IMR-90 (cell line): ENCODE results near the gene KRT8. TPM values are rescaled to one million over a fixed set of nuclear protein-coding genes. Genes with fewer than 3 reads are reported as not detected.
A peak's percentile ranks its signal among the peaks of the same experiment; 100 is the strongest.

Experiments
- ATAC-seq: fragments of 200-7000 bp; cut with Tn5 transposase; 2 replicates; pipeline ENCODE4 v1.9.1; 2020; ENCODE audit warnings: low read depth, mild to moderate bottlenecking, moderate library complexity
- BruUV-seq: library from RNA; stranded (reverse); fragments of 400-500 nt; replicated peaks from 2 replicates; lab custom pipeline; 2021; lab: Mats Ljungman, UMichigan
- CTCF ChIA-PET: fragments of 300-600 bp; formaldehyde crosslinking; extraction: SDS; loops from one replicate; lab custom pipeline; 2021; ENCODE audit warnings: antibody characterized with exemption; lab: Yijun Ruan, JAX
- POLR2A ChIA-PET: fragments of 300-600 bp; sonication (Branson Sonifier 250); formaldehyde crosslinking; loops from one replicate; lab custom pipeline; 2022; ENCODE audit warnings: antibody characterized with exemption; ENCODE audit not compliant: unreplicated experiment; lab: Charles Lee
- DNase-seq: peaks from one replicate; pipeline ENCODE4 v3.0.0; 2013
- H2AFZ ChIP-seq: replicated peaks from 2 replicates; pipeline ENCODE3; 2013; ENCODE audit warnings: low read length, mild to moderate bottlenecking; ENCODE audit not compliant: poor library complexity
- H2AK5ac ChIP-seq: 2 replicates; pipeline ENCODE4 v1.6.1; 2013; ENCODE audit warnings: low read depth, low read length, inconsistent platforms
- H2AK9ac ChIP-seq: replicated peaks from 2 replicates; pipeline ENCODE3; 2013; ENCODE audit warnings: mild to moderate bottlenecking, low read depth, low read length, moderate library complexity; ENCODE audit not compliant: poor library complexity
- H2BK120ac ChIP-seq: 2 replicates; pipeline ENCODE4 v1.6.1; 2013; ENCODE audit warnings: low read depth, low read length, inconsistent platforms
- H2BK15ac ChIP-seq: 3 replicates; pipeline ENCODE4 v1.6.1; 2013; ENCODE audit warnings: low read depth, low read length, inconsistent platforms
- H2BK20ac ChIP-seq: 2 replicates; pipeline ENCODE4 v1.6.1; 2013; ENCODE audit warnings: low read depth, mild to moderate bottlenecking, inconsistent platforms, low read length, moderate library complexity
- H2BK5ac ChIP-seq: 2 replicates; pipeline ENCODE4 v1.6.1; 2013; ENCODE audit warnings: mild to moderate bottlenecking, low read depth, low read length, inconsistent platforms; ENCODE audit not compliant: poor library complexity, severe bottlenecking
- H3K14ac ChIP-seq: replicated peaks from 2 replicates; pipeline ENCODE4 v1.6.1; 2013; ENCODE audit warnings: low read depth, low read length, inconsistent platforms
- H3K18ac ChIP-seq: 2 replicates; pipeline ENCODE4 v1.6.1; 2013; ENCODE audit warnings: low read depth, low read length, control low read depth
- H3K23ac ChIP-seq: 2 replicates; pipeline ENCODE4 v1.6.1; 2013; ENCODE audit warnings: low read depth, low read length, inconsistent platforms
- H3K27ac ChIP-seq: 2 replicates; pipeline ENCODE4 v1.5.1; 2013; ENCODE audit warnings: mild to moderate bottlenecking, control low read depth, low read length; ENCODE audit not compliant: insufficient read depth
- H3K27me3 ChIP-seq: 2 replicates; pipeline ENCODE4 v1.6.1; 2013; ENCODE audit warnings: low read length; ENCODE audit not compliant: control insufficient read depth, insufficient read depth
- H3K36me3 ChIP-seq: 2 replicates; pipeline ENCODE4 v1.6.1; 2013; ENCODE audit warnings: low read length, mixed read lengths; ENCODE audit not compliant: control insufficient read depth, insufficient read depth
- H3K4ac ChIP-seq: 2 replicates; pipeline ENCODE4 v1.6.1; 2013; ENCODE audit warnings: low read depth, low read length, inconsistent platforms
- H3K4me1 ChIP-seq: 2 replicates; pipeline ENCODE4 v1.6.1; 2013; ENCODE audit warnings: low read length, mixed read lengths; ENCODE audit not compliant: control insufficient read depth, insufficient read depth
- H3K4me2 ChIP-seq: 2 replicates; pipeline ENCODE4 v1.6.1; 2013; ENCODE audit warnings: low read depth, mild to moderate bottlenecking, control low read depth, low read length, moderate library complexity
- H3K4me3 ChIP-seq: 2 replicates; pipeline ENCODE4 v1.5.1; 2013; ENCODE audit warnings: low read depth, mild to moderate bottlenecking, control low read depth, low read length, moderate library complexity; ENCODE audit not compliant: insufficient read depth
- H3K56ac ChIP-seq: 2 replicates; pipeline ENCODE4 v1.6.1; 2013; ENCODE audit warnings: low read length, inconsistent platforms; ENCODE audit not compliant: insufficient read depth; ENCODE audit errors: extremely low read depth
- H3K79me1 ChIP-seq, 2 experiments: 2 replicates each; pipeline ENCODE4 v1.6.1; 2013; ENCODE audit warnings: low read length in 2 of 2, inconsistent platforms in 1 of 2, low read depth in 1 of 2
- H3K9ac ChIP-seq: 2 replicates; pipeline ENCODE4 v1.6.1; 2013; ENCODE audit warnings: low read depth, low read length, control low read depth
- H3K9me1 ChIP-seq: 2 replicates; pipeline ENCODE4 v1.6.1; 2013; ENCODE audit warnings: low read length, inconsistent platforms; ENCODE audit not compliant: insufficient read depth
- H3K9me3 ChIP-seq: 2 replicates; pipeline ENCODE4 v1.6.1; 2013; ENCODE audit warnings: low read length; ENCODE audit not compliant: control insufficient read depth, insufficient read depth
- H4K20me1 ChIP-seq: 2 replicates; pipeline ENCODE4 v1.6.1; 2013; ENCODE audit warnings: low read length, inconsistent platforms; ENCODE audit not compliant: insufficient read depth
- H4K5ac ChIP-seq: 2 replicates; pipeline ENCODE4 v1.6.1; 2013; ENCODE audit warnings: mild to moderate bottlenecking, low read depth, low read length, control low read depth
- H4K8ac ChIP-seq, 2 experiments: 2 replicates each; pipeline ENCODE4 v1.6.1; 2013; ENCODE audit warnings: low read depth in 2 of 2, low read length in 2 of 2, control low read depth in 1 of 2, inconsistent platforms in 1 of 2
- H4K91ac ChIP-seq: 2 replicates; pipeline ENCODE4 v1.6.1; 2013; ENCODE audit warnings: low read depth, low read length, inconsistent platforms; ENCODE audit not compliant: insufficient read depth
- BHLHE40 ChIP-seq: fragments of 150-350 bp; IDR thresholded peaks from 2 replicates; pipeline ENCODE4 v1.6.1; 2016; ENCODE audit warnings: mild to moderate bottlenecking, low read depth, low read length
- CEBPB ChIP-seq: IDR thresholded peaks from 2 replicates; pipeline ENCODE4 v1.6.1; 2012; ENCODE audit warnings: low read depth, low read length, improper control_type of control experiment
- CHD1 ChIP-seq: IDR thresholded peaks from 2 replicates; pipeline ENCODE4 v1.6.1; 2012; ENCODE audit warnings: low read depth, low read length, improper control_type of control experiment
- FOS ChIP-seq: fragments of 150-350 bp; IDR thresholded peaks from 2 replicates; pipeline ENCODE4 v1.6.1; 2016; ENCODE audit warnings: low read depth, low read length
- MAFK ChIP-seq: IDR thresholded peaks from 2 replicates; pipeline ENCODE4 v1.6.1; 2012; ENCODE audit warnings: low read depth, low read length, improper control_type of control experiment
- MAZ ChIP-seq: IDR thresholded peaks from 2 replicates; pipeline ENCODE4 v1.6.1; 2012; ENCODE audit warnings: low read depth, mild to moderate bottlenecking, low read length, improper control_type of control experiment, moderate library complexity, borderline replicate concordance
- MXI1 ChIP-seq: IDR thresholded peaks from 2 replicates; pipeline ENCODE4 v1.6.1; 2012; ENCODE audit warnings: low read depth, mild to moderate bottlenecking, low read length, moderate library complexity, borderline replicate concordance
- NFE2L2 ChIP-seq: fragments of 150-350 bp; IDR thresholded peaks from 2 replicates; pipeline ENCODE4 v1.6.1; 2016; ENCODE audit warnings: low read depth, mild to moderate bottlenecking, low read length
- POLR2A ChIP-seq: IDR thresholded peaks from 2 replicates; pipeline ENCODE4 v1.6.1; 2012; ENCODE audit warnings: mild to moderate bottlenecking, low read depth, low read length
- RCOR1 ChIP-seq: IDR thresholded peaks from 2 replicates; pipeline ENCODE4 v1.6.1; 2012; ENCODE audit warnings: mild to moderate bottlenecking, low read length, improper control_type of control experiment; ENCODE audit not compliant: insufficient replicate concordance
- RFX5 ChIP-seq: IDR thresholded peaks from 2 replicates; pipeline ENCODE4 v1.8.0; 2012; ENCODE audit warnings: low read depth, mild to moderate bottlenecking, low read length, moderate library complexity
- SMC3 ChIP-seq: fragments of 150-350 bp; IDR thresholded peaks from 2 replicates; pipeline ENCODE4 v1.6.1; 2016; ENCODE audit warnings: low read depth, mild to moderate bottlenecking, antibody characterized with exemption, low read length, moderate library complexity
- USF2 ChIP-seq: fragments of 150-350 bp; IDR thresholded peaks from 2 replicates; pipeline ENCODE4 v1.6.1; 2017; ENCODE audit warnings: mild to moderate bottlenecking, antibody characterized with exemption, low read length, low read depth
- WGBS, 2 experiments: methylation state at CpG; one replicate each; pipeline versions ENCODE4 v1.1.5 to v1.1.7; 2013; ENCODE audit warnings: missing lambda C conversion rate in 2 of 2; ENCODE audit not compliant: insufficient read length in 1 of 2; ENCODE audit errors: extremely low coverage in 2 of 2; 5-methylcytosine and 5-hydroxymethylcytosine counted together
- dilution Hi-C: fragments of 300-500 bp; cut with HindIII; formaldehyde crosslinking; loops from one replicate; pipeline ENCODE4 v1.14.3; 2018; ENCODE audit warnings: low sequenced_read_pairs; ENCODE audit not compliant: unreplicated experiment
- in situ Hi-C: fragments of 300-500 bp; cut with MboI; formaldehyde crosslinking; loops from 3 replicates; pipeline ENCODE4 v1.14.3; 2019; ENCODE audit warnings: low sequenced_read_pairs, inconsistent platforms, mixed read lengths
- intact Hi-C: fragments of 100-400 bp; cut with micrococcal nuclease; formaldehyde crosslinking; loops from 2 replicates; pipeline ENCODE4 v1.10.0; 2022
- polyA plus RNA-seq, 3 experiments: library from polyadenylated mRNA; depleted of rRNA; stranded (reverse); fragments of >200 nt; gene quantifications; 2 replicates each; pipeline ENCODE4 v1.2.3, GENCODE V29; 2012; ENCODE audit warnings: low replicate concordance in 1 of 3
- total RNA-seq: library from RNA; depleted of rRNA; stranded (reverse); fragments of >200 nt; gene quantifications from 2 replicates; pipeline ENCODE4 v1.2.3, GENCODE V29; 2012
- TF ChIP-seq, protein P1 (sequence below): conservative IDR thresholded peaks from 2 replicates; pipeline ENCODE4 v1.5.1; 2012; ENCODE audit warnings: mild to moderate bottlenecking, low read depth, low read length, improper control_type of control experiment

The KRT8 gene
- total and polyA plus RNA-seq, 2 of the 4 experiments (the other 2 are of a cell fraction): 10.9 to 39.3 TPM

DNA sequence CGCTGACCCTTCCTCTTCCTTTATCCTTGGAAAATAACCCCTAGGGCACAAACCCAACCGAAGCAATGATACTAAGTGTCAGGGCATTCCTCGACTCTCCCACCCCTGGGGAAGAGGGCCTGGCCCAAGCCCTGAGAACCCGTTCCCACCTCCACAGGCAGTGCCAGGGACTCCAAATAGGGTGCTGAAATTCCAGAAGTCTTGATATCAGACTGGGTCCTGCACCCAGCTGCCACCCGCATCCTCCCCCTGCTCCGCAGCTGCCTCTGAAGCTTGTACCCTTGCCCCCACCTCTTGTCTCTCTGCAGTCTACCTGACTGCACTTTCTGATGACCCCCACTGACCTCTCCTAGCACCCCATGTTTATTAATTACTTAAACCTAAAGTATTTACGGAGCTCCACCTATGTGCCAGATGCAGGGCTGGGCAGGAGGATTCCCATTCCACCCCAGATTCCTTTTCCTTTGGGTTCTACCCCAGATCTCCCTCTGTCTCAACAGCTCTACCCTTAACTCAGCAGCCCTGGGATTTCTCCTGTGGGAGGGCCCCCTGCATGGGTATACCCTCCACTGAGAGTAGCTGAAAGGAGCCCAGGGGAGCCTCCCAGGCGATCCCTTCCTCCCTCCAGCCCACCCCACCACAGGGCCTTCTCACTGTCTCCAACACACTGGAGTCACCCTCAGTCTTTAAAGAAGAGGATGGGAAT is 40.0 kb upstream of the KRT8 start:
- no peak overlapping the region for H2AFZ ChIP-seq
- H4K5ac ChIP-seq: peak overlapping the region; percentile 75
- peaks cover 20% of the 10 kb centered on the region for H3K4me1 ChIP-seq
- intact Hi-C loops (no loop called here), in situ Hi-C loops (no loop called here), dilution Hi-C loops (no loop called here)
- peak overlapping the region; percentile 53; the same call in 1 of the 2 replicates for H3K23ac ChIP-seq
- H3K4me2 ChIP-seq: no peak overlapping the region
- H2BK20ac ChIP-seq: peak overlapping the region; percentile 57; the same call in 1 of the 2 replicates
- WGBS, 2 experiments: 94% methylated on average over 2 of the region's 8 CpGs; no CpG with 5 or more reads in 1 of the 2 experiments
- no peak overlapping the region for H2AK9ac ChIP-seq
- ChIA-PET CTCF (no interaction called here), POLR2A (no interaction called here)
- H3K4me3 ChIP-seq: no peak overlapping the region
- no peak for DNase-seq
- no peak overlapping the region for H3K56ac ChIP-seq
- H2BK5ac ChIP-seq: no peak overlapping the region
- peak overlapping the region; percentile 59 to 78; a peak in 3 of 4 replicates for H4K8ac ChIP-seq
- peaks cover 7% of the 10 kb centered on the region; the same call in 1 of the 2 replicates for H3K9me1 ChIP-seq
- no peaks in the 10 kb centered on the region for H3K36me3 ChIP-seq
- no peaks in the 10 kb centered on the region for H3K27me3 ChIP-seq
- H4K20me1 ChIP-seq: no peaks in the 10 kb centered on the region
- no TSS peak for BruUV-seq
- no peak for ATAC-seq
- H3K27ac ChIP-seq: no peak overlapping the region
- peak overlapping the region; percentile 20; the same call in 1 of the 2 replicates for H2AK5ac ChIP-seq
- peak overlapping the region; percentile 79 for H3K4ac ChIP-seq
- H3K9me3 ChIP-seq: no peaks in the 10 kb centered on the region; the same call in 1 of the 2 replicates
- H3K14ac ChIP-seq: peak overlapping the region; percentile 34; the same call in 1 of the 2 replicates
- peak overlapping the region; percentile 70; the same call in 2 of the 3 replicates for H2BK15ac ChIP-seq
- peak overlapping the region; percentile 81; the same call in 1 of the 2 replicates for H3K18ac ChIP-seq
- peak overlapping the region; percentile 64 for H4K91ac ChIP-seq
- H3K9ac ChIP-seq: peak overlapping the region; percentile 4; the same call in 1 of the 2 replicates
- peak overlapping the region; percentile 63 for H2BK120ac ChIP-seq
- H3K79me1 ChIP-seq: peaks cover 13 to 39% of the 10 kb centered on the region in 2 experiments; a peak in 3 of 4 replicates
- TF ChIP-seq CEBPB (no peak), POLR2A (no peak), NFE2L2 (no peak), RCOR1 (no peak), MXI1 (no peak), USF2 (no peak), RFX5 (no peak), MAZ (no peak), SMC3 (no peak), CHD1 (no peak), MAFK (no peak), FOS (no peak), BHLHE40 (no peak)
- TF ChIP-seq, protein P1, sequence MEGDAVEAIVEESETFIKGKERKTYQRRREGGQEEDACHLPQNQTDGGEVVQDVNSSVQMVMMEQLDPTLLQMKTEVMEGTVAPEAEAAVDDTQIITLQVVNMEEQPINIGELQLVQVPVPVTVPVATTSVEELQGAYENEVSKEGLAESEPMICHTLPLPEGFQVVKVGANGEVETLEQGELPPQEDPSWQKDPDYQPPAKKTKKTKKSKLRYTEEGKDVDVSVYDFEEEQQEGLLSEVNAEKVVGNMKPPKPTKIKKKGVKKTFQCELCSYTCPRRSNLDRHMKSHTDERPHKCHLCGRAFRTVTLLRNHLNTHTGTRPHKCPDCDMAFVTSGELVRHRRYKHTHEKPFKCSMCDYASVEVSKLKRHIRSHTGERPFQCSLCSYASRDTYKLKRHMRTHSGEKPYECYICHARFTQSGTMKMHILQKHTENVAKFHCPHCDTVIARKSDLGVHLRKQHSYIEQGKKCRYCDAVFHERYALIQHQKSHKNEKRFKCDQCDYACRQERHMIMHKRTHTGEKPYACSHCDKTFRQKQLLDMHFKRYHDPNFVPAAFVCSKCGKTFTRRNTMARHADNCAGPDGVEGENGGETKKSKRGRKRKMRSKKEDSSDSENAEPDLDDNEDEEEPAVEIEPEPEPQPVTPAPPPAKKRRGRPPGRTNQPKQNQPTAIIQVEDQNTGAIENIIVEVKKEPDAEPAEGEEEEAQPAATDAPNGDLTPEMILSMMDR: no peak
